Measurements from ENCODE around the gene JDP2.
"Not testable (repeated sequence)": the region's sequence is repeated elsewhere in the genome, so short reads cannot be mapped to it uniquely, and the experiment has no call there.

The JDP2 gene

DNA sequence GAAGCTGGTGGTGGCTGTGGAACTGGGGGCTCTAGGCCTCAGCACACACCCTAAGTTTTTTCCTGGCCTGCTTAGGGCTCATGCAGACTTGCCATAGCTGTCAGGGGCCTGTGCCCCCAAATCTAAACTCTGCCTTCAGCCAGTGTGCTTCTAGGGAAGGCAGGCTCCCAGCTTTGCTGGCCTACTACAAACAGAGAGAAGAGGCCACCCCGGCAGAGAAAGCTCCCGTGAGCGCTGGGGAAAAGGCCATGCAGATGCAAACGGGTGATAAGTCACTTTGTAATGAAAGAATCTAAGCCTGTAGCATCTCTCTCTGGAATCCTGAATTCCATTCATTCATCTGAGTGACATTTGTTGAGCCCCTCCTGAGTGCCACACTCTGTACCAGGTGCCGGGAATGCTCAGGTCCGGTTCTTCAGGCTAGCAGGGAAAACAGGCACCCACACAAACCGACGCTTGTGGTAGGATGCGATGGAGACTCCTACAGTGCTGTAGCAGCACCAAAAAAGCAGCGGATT is 29.9 kb downstream of the JDP2 start:
- FAIRE-seq = no peak

DNA sequence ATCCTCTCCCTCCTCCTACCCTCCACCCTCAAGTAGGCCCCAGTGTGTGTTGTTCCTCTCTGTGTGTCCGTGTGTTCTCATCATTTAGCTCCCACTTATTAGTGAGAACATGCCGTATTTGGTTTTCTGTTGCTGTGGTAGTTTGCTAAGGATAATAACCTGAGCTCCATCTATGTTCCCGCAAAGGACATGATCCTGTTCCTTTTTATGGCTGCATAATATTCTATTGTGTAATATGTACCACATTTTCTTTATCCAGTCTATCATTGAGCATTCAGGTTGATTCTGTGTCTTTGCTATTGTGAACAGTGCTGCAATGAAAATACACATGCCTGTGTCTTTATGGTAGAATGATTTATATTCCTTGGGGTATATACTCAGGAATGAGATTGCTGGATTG is 30.5 kb downstream of the JDP2 start:
- no peak for FAIRE-seq

- FAIRE-seq = no peak
These were observed 31.4 kb downstream of the JDP2 start for GRCh38 chr14:75459099-75459741.

- FAIRE-seq = no peak
These were observed 32.0 kb downstream of the JDP2 start for GRCh38 chr14:75459791-75460190.

- FAIRE-seq = no peak
These were observed 32.6 kb downstream of the JDP2 start for GRCh38 chr14:75460394-75460793.

DNA sequence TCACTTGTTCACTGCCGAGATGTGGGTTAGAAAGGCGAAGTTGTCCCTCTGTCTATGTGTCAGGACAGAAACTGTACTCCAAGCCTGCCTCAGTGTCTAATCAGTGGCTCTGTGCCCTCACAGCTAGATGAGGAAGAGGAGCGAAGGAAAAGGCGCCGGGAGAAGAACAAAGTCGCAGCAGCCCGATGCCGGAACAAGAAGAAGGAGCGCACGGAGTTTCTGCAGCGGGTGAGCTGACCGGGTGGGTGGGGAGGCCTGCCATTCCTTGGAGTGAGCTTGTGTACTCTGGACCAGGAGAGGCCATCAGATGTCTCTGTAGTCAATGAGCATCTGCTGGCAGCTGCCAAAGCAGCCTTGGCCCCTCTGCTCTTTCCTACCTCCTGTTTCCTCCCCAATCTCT is 33.5 kb downstream of the JDP2 start:
- no peak for FAIRE-seq

DNA sequence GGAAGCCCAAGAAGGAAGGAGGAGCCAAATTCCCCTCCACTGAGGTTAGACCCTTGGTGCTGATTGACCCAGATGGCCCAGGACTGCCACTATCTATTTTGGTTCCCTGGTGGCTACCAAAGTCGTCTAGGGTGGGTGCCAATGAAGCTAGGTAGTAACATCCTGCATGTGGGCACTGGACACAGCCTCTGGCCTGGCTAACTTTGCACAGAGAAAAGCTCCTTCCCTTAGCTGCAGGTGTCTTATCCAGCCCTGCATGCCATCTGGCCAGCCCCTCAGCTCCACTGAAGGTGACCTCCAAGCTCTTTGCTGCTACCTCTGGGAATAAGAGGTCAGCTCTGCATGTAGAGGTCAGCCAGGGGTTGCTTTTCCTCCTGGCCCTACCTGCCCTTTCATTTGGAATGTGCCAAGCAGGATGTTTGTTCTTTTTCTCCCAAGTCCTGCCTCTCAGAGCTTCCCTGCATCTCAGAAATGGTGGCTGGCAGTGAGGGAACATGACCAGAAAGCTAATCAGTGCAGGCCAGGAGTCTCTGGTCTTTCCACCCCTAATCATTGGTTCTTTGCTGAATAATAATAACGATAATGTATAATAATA is 34.0 kb downstream of the JDP2 start:
- no peak for FAIRE-seq

DNA sequence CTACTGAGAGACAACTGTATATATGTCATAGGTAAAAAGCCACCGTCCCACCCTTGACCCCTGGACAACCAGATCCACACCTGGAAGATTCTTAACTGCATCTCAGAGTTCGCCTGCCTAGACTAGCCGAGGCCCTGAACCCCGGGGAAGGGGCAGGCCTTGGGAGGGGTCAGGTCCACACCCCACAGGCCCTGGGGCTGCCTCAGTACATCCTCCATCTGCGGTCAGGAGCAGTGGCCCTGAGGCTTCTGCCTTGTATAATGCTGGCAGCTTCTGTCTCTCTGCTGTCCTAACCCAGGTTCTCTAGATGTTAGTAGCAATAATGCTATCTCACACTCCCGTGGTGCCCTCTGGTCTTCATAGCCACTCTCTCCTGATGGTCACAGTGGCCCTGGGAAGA is 36.8 kb downstream of the JDP2 start:
- no peak for FAIRE-seq

- no peak for FAIRE-seq
These were observed 39.9 kb downstream of the JDP2 start for GRCh38 chr14:75467763-75468162.

GRCh38 chr14:75469164-75469563 is 41.3 kb downstream of the JDP2 start:
- FAIRE-seq = no peak

GRCh38 chr14:75469606-75470237 is 41.9 kb downstream of the JDP2 start:
- FAIRE-seq = no peak

- FAIRE-seq = no peak
These were observed 42.5 kb downstream of the JDP2 start for GRCh38 chr14:75470238-75470797.

GRCh38 chr14:75471059-75471458 is 43.2 kb downstream of the JDP2 start:
- no peak for FAIRE-seq

GRCh38 chr14:75474127-75474526 is 46.3 kb downstream of the JDP2 start:
- not testable (repeated sequence) for FAIRE-seq

DNA sequence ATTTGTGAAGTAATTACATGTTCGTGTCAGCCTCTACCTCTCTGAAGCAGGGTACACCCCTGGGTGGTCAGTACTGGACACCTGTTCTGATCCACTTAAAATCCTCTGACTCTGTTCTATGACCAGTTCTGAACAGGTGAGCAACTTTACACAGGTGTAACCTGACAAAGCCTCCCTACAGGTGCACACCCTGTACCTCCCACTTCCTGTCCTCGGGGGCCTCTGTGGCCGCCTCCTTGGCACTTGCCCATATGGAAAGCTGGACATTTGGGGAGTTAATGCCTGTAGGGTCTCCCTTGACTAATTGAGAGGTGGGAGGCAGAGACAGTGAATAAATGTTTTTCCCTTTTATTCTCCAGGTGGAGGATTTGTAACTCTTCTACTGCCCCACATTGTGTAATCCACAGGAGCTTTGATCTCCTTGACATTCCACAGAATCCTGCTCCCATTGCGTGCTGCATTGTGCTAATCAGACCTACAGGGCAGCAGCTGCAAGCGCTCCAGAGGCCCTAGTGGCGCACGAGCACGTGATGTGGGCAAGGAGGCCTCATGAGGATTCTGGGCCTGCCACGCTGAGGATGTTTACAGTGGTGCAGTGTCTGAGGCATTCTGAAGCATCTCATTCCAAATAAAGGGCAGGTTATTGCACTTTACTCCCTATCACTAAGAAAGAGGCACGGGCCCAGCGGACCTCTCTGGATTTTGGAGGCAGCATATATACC is 48.6 kb downstream of the JDP2 start:
- FAIRE-seq = no peak

DNA sequence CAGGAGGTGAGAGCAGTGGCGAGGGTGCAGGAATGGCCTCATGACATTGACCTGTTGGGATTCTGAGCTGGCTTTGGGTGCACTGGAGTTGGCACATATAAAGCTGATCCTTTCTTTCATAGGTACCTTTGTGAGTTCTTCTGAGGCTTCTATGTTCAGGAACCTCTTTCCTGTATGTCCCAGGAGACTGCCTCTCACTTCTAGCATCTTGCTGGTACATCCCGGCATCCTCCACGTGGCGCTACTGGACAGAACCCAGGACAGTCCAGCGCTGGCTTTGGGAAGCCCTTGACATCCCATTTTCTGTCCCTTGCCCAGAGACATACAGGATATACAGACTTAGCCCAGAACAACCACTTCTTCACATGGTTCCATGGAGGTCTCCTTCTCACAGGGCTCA is 50.1 kb downstream of the JDP2 start:
- no peak for FAIRE-seq

GRCh38 chr14:75479770-75480600 is 52.2 kb downstream of the JDP2 start:
- FAIRE-seq = no peak

DNA sequence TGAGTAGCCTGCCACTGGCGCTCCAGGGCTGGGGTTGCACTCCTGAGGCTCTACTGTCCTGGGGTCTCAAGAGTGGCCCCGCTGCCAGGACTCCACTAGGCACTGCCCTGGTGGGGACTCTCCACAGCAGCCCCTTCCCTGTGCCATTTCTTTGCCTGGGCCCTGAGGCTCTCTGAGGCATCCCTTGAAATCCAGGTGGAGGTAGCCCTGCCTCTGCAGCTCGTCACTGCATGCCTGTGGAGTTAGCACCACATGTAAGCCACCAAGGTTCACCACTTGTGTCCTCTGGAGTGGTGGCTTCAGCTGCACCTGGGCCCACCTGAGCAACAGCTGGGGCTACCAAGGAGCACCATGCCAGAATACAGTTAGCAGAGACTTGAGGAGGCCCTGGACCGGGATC is 54.5 kb downstream of the JDP2 start:
- FAIRE-seq = no peak

DNA sequence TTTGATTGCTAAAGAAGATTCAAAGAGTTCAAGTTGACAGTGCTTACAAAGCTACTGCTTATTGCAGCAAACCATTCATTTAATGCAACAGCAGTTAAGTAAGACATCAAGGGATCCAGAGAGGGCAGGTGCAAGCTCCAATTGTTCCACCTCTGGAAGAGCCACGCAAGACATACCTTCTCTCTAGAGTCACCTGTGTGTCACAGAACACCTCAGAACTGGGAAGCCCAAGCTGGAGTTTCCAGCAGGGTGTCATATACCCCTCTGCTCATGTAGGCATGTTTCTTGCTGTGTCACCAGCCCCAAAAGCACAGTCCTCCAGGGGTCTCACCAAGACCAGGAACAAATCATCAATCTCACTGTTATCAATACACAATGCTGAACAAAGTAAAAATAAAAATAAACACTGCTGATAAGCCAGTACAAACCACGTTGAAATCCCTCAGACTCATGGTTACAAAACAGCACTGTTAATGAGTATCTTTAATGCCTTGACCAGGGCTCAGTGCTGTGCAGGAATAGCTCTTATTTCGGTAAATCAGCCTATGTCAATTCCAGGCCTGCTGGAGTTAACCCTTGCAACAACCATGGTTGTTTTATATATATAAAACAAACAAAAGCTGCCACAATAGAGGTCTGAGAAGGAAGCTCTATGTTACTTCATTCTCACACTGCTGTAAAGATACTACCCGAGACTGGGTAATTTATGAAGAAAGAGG is 57.0 kb downstream of the JDP2 start:
- no peak for FAIRE-seq

- no peak for FAIRE-seq
These were observed 58.5 kb downstream of the JDP2 start for GRCh38 chr14:75486318-75486717.

GRCh38 chr14:75487155-75487671 is 59.4 kb downstream of the JDP2 start:
- no peak for FAIRE-seq

DNA sequence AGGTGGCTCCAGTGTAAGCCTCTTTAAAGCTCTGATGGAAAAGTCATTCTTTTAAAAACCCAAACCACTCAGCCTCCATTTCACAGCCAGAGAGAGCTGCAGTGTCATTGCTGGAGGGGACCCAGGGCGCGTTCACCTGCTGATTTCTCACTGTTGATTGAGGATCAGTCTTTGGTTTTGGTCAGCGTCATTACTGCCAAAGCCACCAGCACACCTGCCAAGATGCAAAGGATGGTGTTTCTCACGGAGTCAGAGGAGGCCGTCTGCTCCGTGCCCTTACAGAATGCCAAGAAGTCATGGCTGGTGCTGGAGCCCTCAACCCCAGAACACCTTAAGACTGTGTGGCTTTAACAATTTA is 61.6 kb downstream of the JDP2 start:
- FAIRE-seq = no peak

Measured in G401.6 (cell line).